Mesendoderm (in vitro differentiated cells): ENCODE measurements around the gene ASCL2.
A peak's percentile ranks its signal among the peaks of the same experiment; 100 is the strongest.

Source experiments
- DNase-seq: peaks from one replicate; pipeline ENCODE4 v3.0.0; 2013
- H2AK5ac ChIP-seq: 2 replicates; pipeline ENCODE4 v1.6.1; 2013; ENCODE audit warnings: low read length, inconsistent platforms
- H2BK120ac ChIP-seq: 2 replicates; pipeline ENCODE4 v1.6.1; 2013; ENCODE audit warnings: low read depth, mild to moderate bottlenecking, low read length, moderate library complexity, mixed read lengths
- H2BK15ac ChIP-seq: replicated peaks from 2 replicates; pipeline ENCODE4 v1.6.1; 2013; ENCODE audit warnings: low read depth, mild to moderate bottlenecking, moderate library complexity
- H2BK5ac ChIP-seq: 2 replicates; pipeline ENCODE4 v1.6.1; 2013; ENCODE audit warnings: low read length, inconsistent platforms
- H3K18ac ChIP-seq: 2 replicates; pipeline ENCODE4 v1.6.1; 2013; ENCODE audit warnings: mild to moderate bottlenecking, low read length, mixed read lengths
- H3K23ac ChIP-seq: one replicate; pipeline ENCODE4 v1.6.1; 2013; ENCODE audit warnings: low read length
- H3K27ac ChIP-seq: 2 replicates; pipeline ENCODE4 v1.5.1; 2013; ENCODE audit warnings: low read depth, mild to moderate bottlenecking, inconsistent platforms, low read length, moderate library complexity
- H3K27me3 ChIP-seq: 2 replicates; pipeline ENCODE4 v1.6.1; 2013; ENCODE audit warnings: low read length, control low read depth, mild to moderate bottlenecking, inconsistent platforms; ENCODE audit not compliant: insufficient read depth, poor library complexity
- H3K36me3 ChIP-seq: 2 replicates; pipeline ENCODE4 v1.6.1; 2013; ENCODE audit warnings: low read length, inconsistent platforms; ENCODE audit not compliant: control insufficient read depth, insufficient read depth
- H3K4ac ChIP-seq: one replicate; pipeline ENCODE4 v1.6.1; 2013; ENCODE audit warnings: low read depth, mild to moderate bottlenecking, low read length, moderate library complexity
- H3K4me1 ChIP-seq: 2 replicates; pipeline ENCODE4 v1.6.1; 2013; ENCODE audit warnings: low read depth, low read length, inconsistent platforms; ENCODE audit not compliant: control insufficient read depth
- H3K4me2 ChIP-seq: 2 replicates; pipeline ENCODE4 v1.6.1; 2013; ENCODE audit warnings: low read length
- H3K4me3 ChIP-seq: 2 replicates; pipeline ENCODE4 v1.5.1; 2013; ENCODE audit warnings: mild to moderate bottlenecking, low read length
- H3K56ac ChIP-seq: one replicate; pipeline ENCODE4 v1.6.1; 2013; ENCODE audit warnings: low read length
- H3K79me1 ChIP-seq: 2 replicates; pipeline ENCODE4 v1.6.1; 2013; ENCODE audit warnings: low read length, inconsistent platforms
- H3K79me2 ChIP-seq: 2 replicates; pipeline ENCODE4 v1.6.1; 2013; ENCODE audit warnings: mild to moderate bottlenecking, low read length; ENCODE audit not compliant: control insufficient read depth, insufficient read depth
- H3K9ac ChIP-seq: 2 replicates; pipeline ENCODE4 v1.6.1; 2013; ENCODE audit warnings: low read length, inconsistent platforms
- H4K5ac ChIP-seq: one replicate; pipeline ENCODE4 v1.6.1; 2013; ENCODE audit warnings: low read length
- H4K8ac ChIP-seq: one replicate; pipeline ENCODE4 v1.6.1; 2013; ENCODE audit warnings: low read depth, mild to moderate bottlenecking, control low read depth, low read length, moderate library complexity
- WGBS: extraction: QIAGEN DNeasy Blood & Tissue Kit; methylation state at CpG from one replicate; pipeline ENCODE4 v1.1.7; 2013; ENCODE audit warnings: low lambda C conversion rate, missing lambda C conversion rate; ENCODE audit not compliant: insufficient coverage; ENCODE audit errors: extremely low coverage; 5-methylcytosine and 5-hydroxymethylcytosine counted together

Gene ASCL2

DNA sequence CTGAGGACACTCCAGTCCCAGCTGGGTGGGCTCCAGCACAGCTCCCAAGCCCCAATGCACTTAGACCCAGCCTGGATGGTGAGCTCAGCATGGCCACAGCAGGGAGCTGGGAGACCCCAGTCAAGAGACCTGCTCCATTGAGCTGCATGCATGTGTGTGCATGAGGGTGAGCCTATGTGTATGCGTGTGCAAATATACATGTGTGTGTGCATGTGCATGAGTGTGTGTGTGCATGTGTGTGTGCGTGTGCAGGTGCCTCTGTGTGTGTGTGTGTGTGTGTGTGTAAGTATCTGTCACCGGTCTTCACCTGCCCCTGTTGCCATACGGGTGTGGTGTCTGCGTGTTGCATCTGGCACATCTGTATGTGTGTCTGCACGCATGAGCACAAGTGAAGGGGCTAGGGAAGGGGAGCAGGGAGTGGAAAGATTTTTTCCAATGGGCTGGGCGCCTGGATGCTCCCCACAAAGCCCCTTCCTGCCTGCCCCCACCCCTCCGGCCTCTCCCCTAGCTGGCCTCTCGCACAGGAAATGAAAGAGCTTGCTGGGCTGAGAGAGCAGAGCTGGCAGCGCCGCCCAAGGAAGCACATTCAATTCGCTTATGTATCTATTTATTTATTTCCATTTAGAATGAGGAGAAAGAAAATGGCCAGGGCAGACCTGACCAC is 35.5 kb upstream of the ASCL2 start:
- Histone ChIP-seq H3K27ac (no peak overlapping the region), H3K56ac (peak overlapping the region; percentile 44), H3K4ac (no peak overlapping the region), H3K4me1 (no peaks in the 10 kb centered on the region), H3K4me2 (no peak overlapping the region), H2AK5ac (no peak overlapping the region), H3K18ac (no peak overlapping the region), H3K79me1 (no peaks in the 10 kb centered on the region), H3K36me3 (no peaks in the 10 kb centered on the region), H3K79me2 (no peaks in the 10 kb centered on the region), H3K4me3 (no peak overlapping the region), H3K23ac (no peak overlapping the region), H3K9ac (no peak overlapping the region), H2BK120ac (no peak overlapping the region), H2BK5ac (no peak overlapping the region), H2BK15ac (no peak overlapping the region), H4K8ac (no peak overlapping the region), H3K27me3 (no peaks in the 10 kb centered on the region), H4K5ac (no peak overlapping the region)
- no peak for DNase-seq
- no CpG with 5 or more reads among the region's 12 CpGs for WGBS

- no peaks in the 10 kb centered on the region for H3K79me2 ChIP-seq
- no CpG with 5 or more reads among the region's 10 CpGs for WGBS
- H3K27me3 ChIP-seq, result no peaks in the 10 kb centered on the region
- H3K9ac ChIP-seq, result no peak overlapping the region
- no peak overlapping the region for H3K4me3 ChIP-seq
- H2BK15ac ChIP-seq, result no peak overlapping the region
- H4K8ac ChIP-seq, result no peak overlapping the region
- H3K4me1 ChIP-seq, result no peaks in the 10 kb centered on the region
- DNase-seq, result peak; percentile 69
- no peaks in the 10 kb centered on the region for H3K36me3 ChIP-seq
- no peak overlapping the region for H3K18ac ChIP-seq
- H3K4ac ChIP-seq, result no peak overlapping the region
- no peak overlapping the region for H3K27ac ChIP-seq
- no peak overlapping the region for H2AK5ac ChIP-seq
- H2BK120ac ChIP-seq, result no peak overlapping the region
- H2BK5ac ChIP-seq, result no peak overlapping the region
- no peak overlapping the region for H4K5ac ChIP-seq
- no peaks in the 10 kb centered on the region for H3K79me1 ChIP-seq
- H3K23ac ChIP-seq, result no peak overlapping the region
- H3K4me2 ChIP-seq, result no peak overlapping the region
- H3K56ac ChIP-seq, result peak overlapping the region; percentile 44
Observed at GRCh38 chr11:2305140-2305778, 34.9 kb upstream of the ASCL2 start.

DNA sequence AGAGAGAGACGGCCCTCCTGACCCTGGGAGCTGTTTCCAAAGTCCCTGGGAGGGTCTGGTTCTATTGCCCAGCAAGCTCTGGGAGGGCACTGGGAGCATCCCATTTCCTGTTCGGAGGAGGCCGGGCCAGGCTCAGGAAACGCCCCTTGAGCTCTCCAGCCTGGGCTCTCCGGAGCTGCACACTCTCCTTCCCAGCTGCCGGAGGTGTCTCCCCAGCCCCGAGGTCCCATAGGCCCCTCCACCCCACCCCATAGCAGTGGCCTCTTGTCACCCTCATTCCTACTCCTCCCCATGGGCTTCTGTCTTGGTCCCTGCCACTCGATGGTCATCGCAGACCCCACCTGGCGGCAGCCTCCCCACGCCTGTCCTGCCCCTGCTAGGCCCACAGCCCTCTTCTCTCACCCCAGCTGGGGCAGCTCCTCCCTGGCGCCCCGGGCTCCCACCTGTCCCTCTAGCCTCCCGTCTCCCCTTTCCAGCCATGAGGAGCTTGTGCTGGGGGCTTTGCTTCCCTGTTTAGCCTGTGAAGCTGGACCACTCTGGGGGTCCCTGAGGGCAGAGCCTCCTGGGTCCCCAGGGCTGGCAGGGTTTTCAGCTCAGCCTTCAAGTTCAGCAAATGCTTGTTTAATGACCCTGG is 34.2 kb upstream of the ASCL2 start:
- WGBS, result no CpG with 5 or more reads among the region's 14 CpGs
- Histone ChIP-seq H3K27ac (no peak overlapping the region), H2BK120ac (no peak overlapping the region), H3K4me2 (no peak overlapping the region), H3K27me3 (no peaks in the 10 kb centered on the region), H3K79me2 (no peaks in the 10 kb centered on the region), H3K4ac (no peak overlapping the region), H2BK5ac (no peak overlapping the region), H2AK5ac (no peak overlapping the region), H4K8ac (no peak overlapping the region), H3K56ac (no peak overlapping the region), H2BK15ac (no peak overlapping the region), H3K4me3 (no peak overlapping the region), H3K4me1 (no peaks in the 10 kb centered on the region), H3K23ac (no peak overlapping the region), H3K9ac (no peak overlapping the region), H3K79me1 (no peaks in the 10 kb centered on the region), H3K18ac (no peak overlapping the region), H3K36me3 (no peaks in the 10 kb centered on the region), H4K5ac (no peak overlapping the region)
- no peak for DNase-seq

DNA sequence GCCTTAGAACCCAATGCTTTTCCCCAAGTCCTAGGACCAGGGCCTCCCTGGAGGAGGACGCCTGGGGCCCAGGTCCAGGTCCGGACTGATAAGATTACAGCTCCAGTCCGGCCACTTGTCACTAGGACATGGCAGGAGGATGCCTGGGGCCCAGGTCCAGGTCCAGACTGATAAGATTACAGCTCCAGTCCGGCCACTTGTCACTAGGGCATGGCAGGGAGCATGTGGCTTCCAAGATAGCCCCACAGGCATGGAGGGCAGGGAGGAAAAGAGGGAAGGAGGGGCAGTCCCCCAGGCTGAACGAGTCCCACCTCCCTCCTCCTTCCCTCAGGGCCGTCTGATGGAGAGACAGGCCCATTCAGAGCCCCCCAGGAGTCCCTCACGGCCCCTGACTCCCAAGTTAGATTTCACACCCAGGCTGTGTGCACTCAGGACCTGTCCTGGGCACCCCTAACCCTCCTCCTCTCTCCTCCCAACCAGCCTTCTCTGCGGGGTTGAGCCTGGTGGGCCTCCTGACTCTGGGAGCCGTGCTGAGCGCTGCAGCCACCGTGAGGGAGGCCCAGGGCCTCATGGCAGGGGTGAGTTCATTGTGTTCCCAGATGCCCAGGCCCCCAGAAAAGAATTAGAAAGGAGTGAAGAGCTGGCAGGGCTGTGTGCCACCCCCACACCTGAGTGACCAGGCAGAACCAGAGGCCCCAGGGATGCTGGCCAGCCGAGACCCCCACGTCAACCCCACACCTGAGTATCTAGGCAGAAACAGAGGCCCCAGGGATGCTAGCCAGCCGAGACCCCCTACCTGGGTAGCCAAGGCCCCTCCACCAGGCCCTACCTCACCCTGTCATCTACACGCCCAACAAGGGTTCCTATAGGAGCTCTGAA is 33.5 kb upstream of the ASCL2 start:
- H3K9ac ChIP-seq, result no peak overlapping the region
- H3K79me1 ChIP-seq, result no peaks in the 10 kb centered on the region
- peak; percentile 34 for DNase-seq
- H3K27me3 ChIP-seq, result no peaks in the 10 kb centered on the region
- H3K4me2 ChIP-seq, result no peak overlapping the region
- H3K18ac ChIP-seq, result no peak overlapping the region
- H4K5ac ChIP-seq, result no peak overlapping the region
- H3K4me3 ChIP-seq, result no peak overlapping the region
- no peaks in the 10 kb centered on the region for H3K36me3 ChIP-seq
- no peak overlapping the region for H4K8ac ChIP-seq
- H2AK5ac ChIP-seq, result no peak overlapping the region
- H3K23ac ChIP-seq, result no peak overlapping the region
- WGBS, result no CpG with 5 or more reads among the region's 15 CpGs
- H3K79me2 ChIP-seq, result no peaks in the 10 kb centered on the region
- H2BK15ac ChIP-seq, result no peak overlapping the region
- no peak overlapping the region for H3K27ac ChIP-seq
- H3K4me1 ChIP-seq, result no peaks in the 10 kb centered on the region
- no peak overlapping the region for H2BK5ac ChIP-seq
- no peak overlapping the region for H2BK120ac ChIP-seq
- no peak overlapping the region for H3K56ac ChIP-seq
- H3K4ac ChIP-seq, result no peak overlapping the region

DNA sequence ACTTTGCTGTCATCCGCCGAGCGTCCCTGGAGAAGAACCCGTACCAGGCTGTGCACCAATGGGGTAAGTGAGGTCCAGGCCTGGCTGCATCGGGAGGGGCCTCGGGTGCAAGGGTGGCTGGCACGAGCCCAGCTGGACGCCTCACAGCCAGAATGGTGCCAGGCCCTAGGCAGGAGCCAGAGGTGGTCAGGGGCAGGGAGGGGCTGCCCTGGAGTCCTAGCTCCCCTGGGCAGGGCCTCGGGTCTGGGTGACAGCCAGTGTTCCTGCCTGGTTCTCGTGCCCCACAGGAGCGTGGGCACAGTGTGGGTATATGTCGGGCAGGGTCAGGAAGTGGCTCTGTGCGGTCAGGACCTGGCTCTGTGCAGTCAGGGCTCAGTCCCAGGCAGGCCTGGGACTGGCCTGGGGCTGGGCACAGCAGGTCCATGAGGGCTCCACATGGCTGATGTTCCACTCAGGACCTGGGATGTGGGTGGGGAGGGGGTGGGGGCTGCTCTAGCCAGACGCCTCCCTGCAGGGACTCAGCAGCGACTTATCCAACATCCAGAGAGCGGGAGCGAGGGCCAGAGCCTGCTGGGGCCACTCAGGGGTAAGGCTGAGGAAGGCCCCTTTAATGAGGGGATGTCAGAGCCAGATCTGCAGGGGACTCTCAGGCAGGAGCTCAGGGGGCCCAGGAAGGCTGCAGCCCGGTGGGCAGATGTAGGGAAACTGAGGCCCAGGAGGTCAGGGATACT is 32.7 kb upstream of the ASCL2 start:
- no peak overlapping the region for H3K27ac ChIP-seq
- H2AK5ac ChIP-seq, result no peak overlapping the region
- no peak overlapping the region for H3K4ac ChIP-seq
- no peak overlapping the region for H2BK120ac ChIP-seq
- no peak for DNase-seq
- no peaks in the 10 kb centered on the region for H3K79me1 ChIP-seq
- H3K4me3 ChIP-seq, result no peak overlapping the region
- H3K23ac ChIP-seq, result no peak overlapping the region
- no peak overlapping the region for H2BK15ac ChIP-seq
- H3K18ac ChIP-seq, result no peak overlapping the region
- no CpG with 5 or more reads among the region's 18 CpGs for WGBS
- H3K4me1 ChIP-seq, result no peaks in the 10 kb centered on the region
- no peak overlapping the region for H4K8ac ChIP-seq
- H2BK5ac ChIP-seq, result no peak overlapping the region
- no peak overlapping the region for H3K4me2 ChIP-seq
- peak overlapping the region; percentile 34 for H3K56ac ChIP-seq
- no peaks in the 10 kb centered on the region for H3K79me2 ChIP-seq
- H4K5ac ChIP-seq, result no peak overlapping the region
- H3K36me3 ChIP-seq, result no peaks in the 10 kb centered on the region
- no peaks in the 10 kb centered on the region for H3K27me3 ChIP-seq
- no peak overlapping the region for H3K9ac ChIP-seq
